GM15510 (cell line): ENCODE data around the gene GRAMD2B.

Experiments
- POLR2A ChIP-seq: IDR thresholded peaks from 3 replicates; pipeline ENCODE4 v1.6.1; 2011; ENCODE audit warnings: borderline replicate concordance; ENCODE audit not compliant: insufficient read length; ENCODE audit errors: extremely low read depth

GRAMD2B gene

GRCh38 chr5:126402621-126403555 lies 20.3 kb upstream of the GRAMD2B start:
- TF ChIP-seq POLR2A, result no peak

- TF ChIP-seq POLR2A, result no peak
Observed at GRCh38 chr5:126403876-126404275, 19.3 kb upstream of the GRAMD2B start.

- no peak for TF ChIP-seq POLR2A
Observed at GRCh38 chr5:126410623-126411022, 12.6 kb upstream of the GRAMD2B start.

GRCh38 chr5:126413856-126414255 lies 9.4 kb upstream of the GRAMD2B start:
- TF ChIP-seq POLR2A, result no peak

- no peak for TF ChIP-seq POLR2A
Observed at GRCh38 chr5:126414874-126415502, 8.2 kb upstream of the GRAMD2B start.

GRCh38 chr5:126415789-126416188 lies 7.4 kb upstream of the GRAMD2B start:
- TF ChIP-seq POLR2A, result no peak

- TF ChIP-seq POLR2A, result no peak
Observed at GRCh38 chr5:126416266-126416925, 6.8 kb upstream of the GRAMD2B start.

GRCh38 chr5:126417178-126417577 lies 6.0 kb upstream of the GRAMD2B start:
- no peak for TF ChIP-seq POLR2A

GRCh38 chr5:126419102-126419501 lies 4.1 kb upstream of the GRAMD2B start:
- TF ChIP-seq POLR2A, result no peak

GRCh38 chr5:126428421-126428820 lies 5.2 kb downstream of the GRAMD2B start:
- TF ChIP-seq POLR2A, result no peak

- no peak for TF ChIP-seq POLR2A
Observed at GRCh38 chr5:126430631-126431030, 7.4 kb downstream of the GRAMD2B start.

- no peak for TF ChIP-seq POLR2A
Observed at GRCh38 chr5:126433701-126434100, 10.5 kb downstream of the GRAMD2B start.

GRCh38 chr5:126435261-126435660 lies 12.1 kb downstream of the GRAMD2B start:
- TF ChIP-seq POLR2A, result no peak

GRCh38 chr5:126435714-126436113 lies 12.5 kb downstream of the GRAMD2B start:
- no peak for TF ChIP-seq POLR2A

- TF ChIP-seq POLR2A, result no peak
Observed at GRCh38 chr5:126437721-126438120, 14.5 kb downstream of the GRAMD2B start.
